Coronary artery (tissue), 2 donors: ENCODE data around the gene SYTL1.

Experiments used
- DNase-seq: peaks from one replicate; pipeline ENCODE4 v3.0.0-alpha.2; 2017; ENCODE audit warnings: low spot score
- H3K27ac ChIP-seq, 2 donors: fragments of 200-600 bp; sonication (generic); one replicate each; pipeline ENCODE4 v1.5.1; 2016 to 2019
- H3K4me3 ChIP-seq: fragments of 200-600 bp; sonication (generic); 2 replicates; pipeline ENCODE4 v1.5.1; 2016; ENCODE audit warnings: mild to moderate bottlenecking, moderate library complexity
- CTCF ChIP-seq: fragments of 200-600 bp; sonication (generic); IDR thresholded peaks from one replicate; pipeline ENCODE4 v1.5.1; 2019; ENCODE audit warnings: antibody characterized with exemption

SYTL1 gene

GRCh38 chr1:27338751-27339150 is 3.1 kb upstream of the SYTL1 start:
- TF ChIP-seq CTCF, result no peak
- no peak overlapping the region for H3K4me3 ChIP-seq
- DNase-seq, result no peak
- H3K27ac ChIP-seq, result no peak overlapping the region

- Histone ChIP-seq H3K4me3 (no peak overlapping the region), H3K27ac (no peak overlapping the region)
- TF ChIP-seq CTCF, result no peak
- DNase-seq, result no peak
Observed at GRCh38 chr1:27339213-27339612, 2.6 kb upstream of the SYTL1 start.

- no peak for DNase-seq
- TF ChIP-seq CTCF, result no peak
- no peak overlapping the region for H3K4me3 ChIP-seq
- H3K27ac ChIP-seq, result no peak overlapping the region
Observed at GRCh38 chr1:27342391-27342777, 562 bp downstream of the SYTL1 start.

GRCh38 chr1:27342778-27343638 is 1.2 kb downstream of the SYTL1 start:
- H3K27ac ChIP-seq, result no peak overlapping the region
- no peak for TF ChIP-seq CTCF
- DNase-seq, result no peak
- H3K4me3 ChIP-seq, result no peak overlapping the region

GRCh38 chr1:27343639-27344025 is 1.8 kb downstream of the SYTL1 start:
- no peak for TF ChIP-seq CTCF
- no peak for DNase-seq
- Histone ChIP-seq H3K27ac (no peak overlapping the region), H3K4me3 (no peak overlapping the region)

- Histone ChIP-seq H3K4me3 (no peak overlapping the region), H3K27ac (no peak overlapping the region)
- no peak for TF ChIP-seq CTCF
- DNase-seq, result no peak
Observed at GRCh38 chr1:27345272-27345671, 3.5 kb downstream of the SYTL1 start.

GRCh38 chr1:27346357-27346756 is 4.5 kb downstream of the SYTL1 start:
- H3K4me3 ChIP-seq, result no peak overlapping the region
- DNase-seq, result no peak
- no peak for TF ChIP-seq CTCF
- H3K27ac ChIP-seq, result no peak overlapping the region
